Neural cell (in vitro differentiated cells): ENCODE measurements around the gene NEK2. TPM values are rescaled to one million over a fixed set of nuclear protein-coding genes. Genes with fewer than 3 reads are reported as not detected.

Experiments
- H2AFZ ChIP-seq: fragments of 200-600, 300-800 bp; sonication (generic), shearing (Covaris generic); 2 replicates; pipeline ENCODE4 v1.6.0; 2014; ENCODE audit warnings: low read depth, mild to moderate bottlenecking, antibody characterized with exemption, low read length, moderate library complexity
- H3F3A ChIP-seq: fragments of 200-600 bp; shearing (Covaris generic); 2 replicates; pipeline ENCODE4 v1.6.1; 2016; ENCODE audit warnings: mild to moderate bottlenecking, moderate library complexity, mixed read lengths, antibody characterized with exemption, low read length; ENCODE audit not compliant: insufficient read depth, poor library complexity, severe bottlenecking
- H3K27ac ChIP-seq: fragments of 200-600, 300-800 bp; sonication (generic), shearing (Covaris generic); 2 replicates; pipeline ENCODE4 v1.5.1; 2014; ENCODE audit warnings: mild to moderate bottlenecking, low read length, moderate library complexity
- H3K27me3 ChIP-seq: fragments of 300-800, 200-600 bp; sonication (generic), shearing (Covaris generic); 2 replicates; pipeline ENCODE4 v1.6.0; 2014; ENCODE audit warnings: mild to moderate bottlenecking, low read depth, low read length, moderate library complexity; ENCODE audit not compliant: insufficient read depth
- H3K36me3 ChIP-seq: fragments of 300-800, 200-600 bp; sonication (generic), shearing (Covaris generic); 2 replicates; pipeline ENCODE4 v1.5.1; 2014; ENCODE audit warnings: mild to moderate bottlenecking, antibody characterized with exemption, low read length, moderate library complexity; ENCODE audit not compliant: insufficient read depth
- H3K4me2 ChIP-seq: fragments of 300-800, 200-600 bp; sonication (generic), shearing (Covaris generic); 2 replicates; pipeline ENCODE4 v1.6.0; 2014; ENCODE audit warnings: mild to moderate bottlenecking, low read length
- H3K4me3 ChIP-seq: fragments of 300-800, 200-600 bp; sonication (generic), shearing (Covaris generic); 2 replicates; pipeline ENCODE4 v1.5.1; 2014; ENCODE audit warnings: mild to moderate bottlenecking, low read length, moderate library complexity
- H3K79me2 ChIP-seq: fragments of 200-600 bp; shearing (Covaris generic); replicated peaks from 2 replicates; pipeline ENCODE4 v1.6.0; 2014; ENCODE audit warnings: mild to moderate bottlenecking, low read length, moderate library complexity; ENCODE audit not compliant: insufficient read depth
- H3K9ac ChIP-seq: fragments of 300-800, 200-600 bp; sonication (generic), shearing (Covaris generic); 2 replicates; pipeline ENCODE4 v1.6.1; 2016; ENCODE audit warnings: mild to moderate bottlenecking, low read length, mixed read lengths
- H3K9me2 ChIP-seq: fragments of 200-600 bp; shearing (Covaris generic); 2 replicates; pipeline ENCODE4 v1.6.1; 2016; ENCODE audit warnings: mild to moderate bottlenecking, low read length, mixed read lengths; ENCODE audit not compliant: insufficient read depth
- H3K9me3 ChIP-seq: fragments of 200-600, 300-800 bp; sonication (generic), shearing (Covaris generic); 2 replicates; pipeline ENCODE4 v1.6.1; 2016; ENCODE audit warnings: mild to moderate bottlenecking, mixed run types, low read length, moderate library complexity, mixed read lengths
- H4K20me1 ChIP-seq: fragments of 200-600 bp; shearing (Covaris generic); 2 replicates; pipeline ENCODE4 v1.6.1; 2016; ENCODE audit warnings: mild to moderate bottlenecking, mixed run types; ENCODE audit not compliant: insufficient read depth
- EP300 ChIP-seq: fragments of 450-650 bp; conservative IDR thresholded peaks from 2 replicates; pipeline ENCODE4 v1.6.1; 2014; ENCODE audit warnings: antibody characterized with exemption, mild to moderate bottlenecking, moderate library complexity; ENCODE audit not compliant: poor library complexity, severe bottlenecking
- EZH2 ChIP-seq: fragments of 200-600, 300-800 bp; shearing (Covaris generic), sonication (generic); IDR thresholded peaks from 2 replicates; pipeline ENCODE4 v1.6.1; 2014; ENCODE audit warnings: antibody characterized with exemption, low read length, borderline replicate concordance, mild to moderate bottlenecking; ENCODE audit not compliant: insufficient read depth, poor library complexity, severe bottlenecking
- MXI1 ChIP-seq: fragments of 450-650 bp; conservative IDR thresholded peaks from 2 replicates; pipeline ENCODE4 v1.6.1; 2014; ENCODE audit warnings: antibody characterized with exemption, mild to moderate bottlenecking; ENCODE audit not compliant: poor library complexity, severe bottlenecking
- POLR2AphosphoS5 ChIP-seq: IDR thresholded peaks from 2 replicates; pipeline ENCODE4 v1.6.1; 2012
- RAD21 ChIP-seq: fragments of 450-650 bp; conservative IDR thresholded peaks from 2 replicates; pipeline ENCODE4 v1.6.1; 2014; ENCODE audit warnings: antibody characterized with exemption, mild to moderate bottlenecking, moderate library complexity
- SMC3 ChIP-seq: fragments of 450-650 bp; conservative IDR thresholded peaks from 2 replicates; pipeline ENCODE4 v1.6.1; 2014; ENCODE audit warnings: antibody characterized with exemption, mild to moderate bottlenecking, moderate library complexity; ENCODE audit not compliant: poor library complexity
- TAF1 ChIP-seq: IDR thresholded peaks from 2 replicates; pipeline ENCODE4 v1.6.1; 2012; ENCODE audit warnings: low read depth
- polyA plus RNA-seq: library from polyadenylated mRNA; depleted of rRNA; stranded (reverse); fragments of >200 nt; gene quantifications from 2 replicates; pipeline ENCODE4 v1.2.3, GENCODE V29; 2014
- TF ChIP-seq, protein P1 (sequence below): fragments of 450-650 bp; IDR thresholded peaks from 2 replicates; pipeline ENCODE4 v1.5.1; 2014; ENCODE audit warnings: antibody characterized with exemption, mild to moderate bottlenecking, moderate library complexity; ENCODE audit not compliant: poor library complexity, severe bottlenecking
- TF ChIP-seq, protein P2 (sequence below): IDR thresholded peaks from 2 replicates; pipeline ENCODE4 v1.6.1; 2012; ENCODE audit warnings: borderline replicate concordance

NEK2 gene
- polyA plus RNA-seq, 1 donor from 2014 or later = 0.98 TPM

DNA sequence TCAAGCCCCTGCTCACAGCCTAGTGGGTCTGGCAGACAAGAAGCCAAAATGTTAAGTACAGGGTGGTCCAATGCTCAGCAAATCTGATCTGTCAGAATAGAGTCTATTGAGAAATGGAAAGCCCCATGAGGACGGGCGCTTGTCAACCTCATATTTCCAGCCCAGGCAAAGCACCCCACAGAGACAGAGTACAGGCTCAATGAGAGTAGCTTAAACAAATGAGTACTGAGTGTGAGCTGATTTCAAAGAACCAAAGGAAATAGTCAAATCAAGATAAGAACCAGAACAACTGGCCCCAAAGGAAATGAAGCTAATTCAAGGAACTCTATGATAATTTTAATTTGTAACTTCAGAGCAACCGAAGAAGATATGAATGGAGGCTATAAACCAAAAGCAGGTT is 51.9 kb downstream of the NEK2 start:
- H3K4me2 ChIP-seq = no peak overlapping the region
- no peak overlapping the region for H2AFZ ChIP-seq
- H3K4me3 ChIP-seq = no peak overlapping the region
- H3K79me2 ChIP-seq = no peaks in the 10 kb centered on the region
- no peaks in the 10 kb centered on the region for H4K20me1 ChIP-seq
- no peaks in the 10 kb centered on the region for H3F3A ChIP-seq
- no peaks in the 10 kb centered on the region for H3K36me3 ChIP-seq
- H3K27ac ChIP-seq = no peak overlapping the region
- H3K9me3 ChIP-seq = no peaks in the 10 kb centered on the region
- H3K9ac ChIP-seq = no peak overlapping the region
- H3K9me2 ChIP-seq = no peaks in the 10 kb centered on the region
- no peaks in the 10 kb centered on the region for H3K27me3 ChIP-seq
- TF ChIP-seq EP300 = no peak
- TF ChIP-seq RAD21 = no peak
- TF ChIP-seq SMC3 = no peak

DNA sequence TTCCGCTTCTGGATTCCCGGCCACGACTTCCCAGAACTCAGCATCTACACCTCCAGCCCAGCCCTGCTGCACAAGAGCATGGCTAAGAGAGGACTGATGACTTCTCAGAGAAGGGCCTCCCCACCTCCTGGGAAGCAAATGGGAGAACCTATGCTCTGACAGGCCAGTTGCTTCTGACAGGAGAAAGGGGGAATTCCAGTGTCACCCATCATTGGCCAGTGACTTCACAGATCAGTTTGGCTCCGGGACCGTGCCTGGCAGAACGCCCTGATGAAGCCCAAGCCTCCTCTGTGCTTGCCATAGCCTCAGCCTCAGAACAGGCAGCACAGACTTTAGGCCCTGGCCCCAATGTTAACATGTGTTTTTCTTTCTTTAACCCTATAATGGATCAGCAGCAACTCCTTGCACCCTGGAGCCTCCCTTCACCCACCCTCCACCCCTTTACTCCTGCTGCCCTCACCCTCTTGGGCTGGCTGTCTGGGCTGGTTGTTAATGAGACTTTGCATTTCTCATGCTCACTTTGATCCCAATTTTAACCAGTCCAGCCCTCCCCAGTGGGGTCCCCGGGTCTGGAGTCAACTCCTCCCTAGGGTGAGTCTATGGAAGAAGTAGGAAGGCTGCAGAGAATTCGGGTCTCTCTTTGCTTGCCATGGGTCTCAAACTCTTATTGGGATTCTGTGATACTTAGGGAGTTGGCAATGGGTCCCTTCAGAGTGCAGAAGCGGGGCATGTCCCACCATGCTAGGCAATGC is 53.8 kb downstream of the NEK2 start:
- Histone ChIP-seq H3K9ac (no peak overlapping the region), H3K9me2 (no peaks in the 10 kb centered on the region), H3K27ac (no peak overlapping the region), H3K27me3 (no peaks in the 10 kb centered on the region), H4K20me1 (no peaks in the 10 kb centered on the region), H3K4me3 (no peak overlapping the region), H3K9me3 (no peaks in the 10 kb centered on the region), H3K36me3 (no peaks in the 10 kb centered on the region), H2AFZ (no peak overlapping the region), H3F3A (no peaks in the 10 kb centered on the region), H3K79me2 (no peaks in the 10 kb centered on the region), H3K4me2 (no peak overlapping the region)
- TF ChIP-seq TAF1 = no peak
- TF ChIP-seq EZH2 = no peak
- TF ChIP-seq MXI1 = no peak
- no peak for TF ChIP-seq RAD21
- no peak for TF ChIP-seq SMC3
- TF ChIP-seq, protein P1, sequence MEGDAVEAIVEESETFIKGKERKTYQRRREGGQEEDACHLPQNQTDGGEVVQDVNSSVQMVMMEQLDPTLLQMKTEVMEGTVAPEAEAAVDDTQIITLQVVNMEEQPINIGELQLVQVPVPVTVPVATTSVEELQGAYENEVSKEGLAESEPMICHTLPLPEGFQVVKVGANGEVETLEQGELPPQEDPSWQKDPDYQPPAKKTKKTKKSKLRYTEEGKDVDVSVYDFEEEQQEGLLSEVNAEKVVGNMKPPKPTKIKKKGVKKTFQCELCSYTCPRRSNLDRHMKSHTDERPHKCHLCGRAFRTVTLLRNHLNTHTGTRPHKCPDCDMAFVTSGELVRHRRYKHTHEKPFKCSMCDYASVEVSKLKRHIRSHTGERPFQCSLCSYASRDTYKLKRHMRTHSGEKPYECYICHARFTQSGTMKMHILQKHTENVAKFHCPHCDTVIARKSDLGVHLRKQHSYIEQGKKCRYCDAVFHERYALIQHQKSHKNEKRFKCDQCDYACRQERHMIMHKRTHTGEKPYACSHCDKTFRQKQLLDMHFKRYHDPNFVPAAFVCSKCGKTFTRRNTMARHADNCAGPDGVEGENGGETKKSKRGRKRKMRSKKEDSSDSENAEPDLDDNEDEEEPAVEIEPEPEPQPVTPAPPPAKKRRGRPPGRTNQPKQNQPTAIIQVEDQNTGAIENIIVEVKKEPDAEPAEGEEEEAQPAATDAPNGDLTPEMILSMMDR = no peak
- TF ChIP-seq, protein P2, sequence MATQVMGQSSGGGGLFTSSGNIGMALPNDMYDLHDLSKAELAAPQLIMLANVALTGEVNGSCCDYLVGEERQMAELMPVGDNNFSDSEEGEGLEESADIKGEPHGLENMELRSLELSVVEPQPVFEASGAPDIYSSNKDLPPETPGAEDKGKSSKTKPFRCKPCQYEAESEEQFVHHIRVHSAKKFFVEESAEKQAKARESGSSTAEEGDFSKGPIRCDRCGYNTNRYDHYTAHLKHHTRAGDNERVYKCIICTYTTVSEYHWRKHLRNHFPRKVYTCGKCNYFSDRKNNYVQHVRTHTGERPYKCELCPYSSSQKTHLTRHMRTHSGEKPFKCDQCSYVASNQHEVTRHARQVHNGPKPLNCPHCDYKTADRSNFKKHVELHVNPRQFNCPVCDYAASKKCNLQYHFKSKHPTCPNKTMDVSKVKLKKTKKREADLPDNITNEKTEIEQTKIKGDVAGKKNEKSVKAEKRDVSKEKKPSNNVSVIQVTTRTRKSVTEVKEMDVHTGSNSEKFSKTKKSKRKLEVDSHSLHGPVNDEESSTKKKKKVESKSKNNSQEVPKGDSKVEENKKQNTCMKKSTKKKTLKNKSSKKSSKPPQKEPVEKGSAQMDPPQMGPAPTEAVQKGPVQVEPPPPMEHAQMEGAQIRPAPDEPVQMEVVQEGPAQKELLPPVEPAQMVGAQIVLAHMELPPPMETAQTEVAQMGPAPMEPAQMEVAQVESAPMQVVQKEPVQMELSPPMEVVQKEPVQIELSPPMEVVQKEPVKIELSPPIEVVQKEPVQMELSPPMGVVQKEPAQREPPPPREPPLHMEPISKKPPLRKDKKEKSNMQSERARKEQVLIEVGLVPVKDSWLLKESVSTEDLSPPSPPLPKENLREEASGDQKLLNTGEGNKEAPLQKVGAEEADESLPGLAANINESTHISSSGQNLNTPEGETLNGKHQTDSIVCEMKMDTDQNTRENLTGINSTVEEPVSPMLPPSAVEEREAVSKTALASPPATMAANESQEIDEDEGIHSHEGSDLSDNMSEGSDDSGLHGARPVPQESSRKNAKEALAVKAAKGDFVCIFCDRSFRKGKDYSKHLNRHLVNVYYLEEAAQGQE = no peak
- no peak for TF ChIP-seq POLR2AphosphoS5
- no peak for TF ChIP-seq EP300

DNA sequence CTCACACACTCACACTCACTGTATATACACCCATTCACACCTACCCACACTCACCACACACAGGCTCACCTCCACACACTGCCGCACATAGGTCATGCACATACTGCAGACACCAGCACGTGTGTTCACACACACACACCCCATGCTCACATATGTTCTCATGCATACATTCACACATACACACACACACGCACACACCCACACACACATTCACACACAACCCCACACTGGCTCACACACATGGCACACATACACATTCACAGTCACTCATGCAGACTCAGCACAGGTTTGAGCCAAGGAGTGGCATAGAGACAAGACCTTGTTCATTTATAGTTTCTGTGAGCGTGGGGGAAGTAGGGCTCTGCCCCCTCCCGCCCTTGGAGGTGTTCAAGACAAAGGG is 55.3 kb downstream of the NEK2 start:
- Histone ChIP-seq H3K27ac (no peak overlapping the region), H3K36me3 (no peaks in the 10 kb centered on the region), H3K9me3 (no peaks in the 10 kb centered on the region), H3K79me2 (no peaks in the 10 kb centered on the region), H3F3A (no peaks in the 10 kb centered on the region), H4K20me1 (no peaks in the 10 kb centered on the region), H3K4me3 (no peak overlapping the region), H3K9me2 (no peaks in the 10 kb centered on the region), H3K4me2 (no peak overlapping the region), H2AFZ (no peak overlapping the region), H3K9ac (no peak overlapping the region), H3K27me3 (no peaks in the 10 kb centered on the region)
- TF ChIP-seq EP300 (no peak), EZH2 (no peak), MXI1 (no peak), POLR2AphosphoS5 (no peak), RAD21 (no peak), TAF1 (no peak), SMC3 (no peak)
- TF ChIP-seq, protein P2 = no peak
- TF ChIP-seq, protein P1 = no peak
